HUES6 (cell line): ENCODE data around the gene CNTFR.

Experiments used
- H3K27ac ChIP-seq: 2 replicates; pipeline ENCODE4 v1.7.0; 2013; ENCODE audit warnings: low read depth, mild to moderate bottlenecking, low read length, inconsistent platforms
- H3K27me3 ChIP-seq: 2 replicates; pipeline ENCODE4 v1.6.1; 2013; ENCODE audit warnings: low read length; ENCODE audit not compliant: control insufficient read depth, insufficient read depth
- H3K36me3 ChIP-seq: 2 replicates; pipeline ENCODE4 v1.6.1; 2013; ENCODE audit warnings: low read length; ENCODE audit not compliant: control insufficient read depth, insufficient read depth
- H3K4me1 ChIP-seq: 2 replicates; pipeline ENCODE4 v1.6.1; 2013; ENCODE audit warnings: low read length; ENCODE audit not compliant: control insufficient read depth, insufficient read depth
- H3K4me3 ChIP-seq: 2 replicates; pipeline ENCODE4 v1.5.1; 2013; ENCODE audit warnings: low read depth, low read length
- H3K9ac ChIP-seq: one replicate; pipeline ENCODE4 v1.6.1; 2013; ENCODE audit warnings: mild to moderate bottlenecking, low read length
- H3K9me3 ChIP-seq: 2 replicates; pipeline ENCODE4 v1.6.1; 2013; ENCODE audit warnings: low read depth, low read length; ENCODE audit not compliant: control insufficient read depth, insufficient read depth

CNTFR gene

GRCh38 chr9:34517185-34517584, 72.3 kb downstream of the CNTFR start:
- peaks cover 26% of the 10 kb centered on the region for H3K4me1 ChIP-seq
- no peak overlapping the region for H3K9ac ChIP-seq
- H3K27ac ChIP-seq, result no peak overlapping the region
- H3K36me3 ChIP-seq, result no peaks in the 10 kb centered on the region
- H3K27me3 ChIP-seq, result peaks cover 21% of the 10 kb centered on the region
- no peak overlapping the region for H3K4me3 ChIP-seq
- no peaks in the 10 kb centered on the region for H3K9me3 ChIP-seq

DNA sequence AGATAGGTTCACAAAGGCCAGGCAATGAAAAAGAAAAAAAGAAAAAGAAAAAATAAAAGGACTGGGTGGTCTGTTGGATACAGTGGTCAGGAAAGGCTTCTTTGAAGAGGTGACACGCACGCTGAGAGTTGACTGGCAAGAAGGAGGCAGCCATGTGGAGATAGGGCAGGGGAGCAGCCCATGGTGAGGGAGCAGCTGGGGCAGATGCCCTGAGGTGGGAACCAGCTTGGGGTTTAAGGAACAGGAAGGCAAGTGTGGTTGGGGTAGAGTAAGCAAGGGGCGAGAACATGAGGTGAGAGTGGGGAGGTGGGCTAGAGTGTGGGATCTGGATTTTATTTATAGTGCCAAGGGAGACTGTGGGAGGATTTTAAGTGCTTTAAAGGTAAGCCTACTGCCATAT, 73.6 kb downstream of the CNTFR start:
- Histone ChIP-seq H3K4me1 (peaks cover 36% of the 10 kb centered on the region), H3K9me3 (no peaks in the 10 kb centered on the region), H3K27me3 (peaks cover 12% of the 10 kb centered on the region; the same call in 1 of the 2 replicates), H3K36me3 (no peaks in the 10 kb centered on the region), H3K4me3 (no peak overlapping the region), H3K9ac (no peak overlapping the region), H3K27ac (no peak overlapping the region)

GRCh38 chr9:34514816-34515215, 74.7 kb downstream of the CNTFR start:
- Histone ChIP-seq H3K9ac (no peak overlapping the region), H3K36me3 (no peaks in the 10 kb centered on the region)

DNA sequence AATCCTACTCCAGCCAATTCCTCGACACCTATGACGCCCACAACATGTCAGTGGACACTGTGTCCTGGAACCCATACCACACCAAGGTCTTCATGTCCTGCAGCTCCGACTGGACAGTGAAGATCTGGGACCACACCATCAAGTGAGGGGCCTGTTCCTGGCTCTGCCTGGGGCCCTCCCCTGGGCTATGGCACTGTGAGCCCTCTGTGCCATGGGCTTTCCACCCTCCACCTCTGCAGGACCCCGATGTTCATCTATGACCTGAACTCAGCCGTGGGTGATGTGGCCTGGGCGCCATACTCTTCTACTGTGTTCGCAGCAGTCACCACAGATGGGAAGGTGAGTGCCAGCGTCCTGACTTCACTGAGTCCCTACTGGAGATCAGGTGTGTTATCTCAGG, 75.1 kb downstream of the CNTFR start:
- peaks cover 46% of the 10 kb centered on the region for H3K4me1 ChIP-seq
- H3K9ac ChIP-seq, result no peak overlapping the region
- no peak overlapping the region for H3K27ac ChIP-seq
- no peaks in the 10 kb centered on the region for H3K9me3 ChIP-seq
- peaks cover 4% of the 10 kb centered on the region; the same call in 1 of the 2 replicates for H3K27me3 ChIP-seq
- H3K4me3 ChIP-seq, result no peak overlapping the region
- H3K36me3 ChIP-seq, result no peaks in the 10 kb centered on the region

More at GRCh38 chr9:34514816-34515215, 74.7 kb downstream of the CNTFR start:
- H3K9me3 ChIP-seq, result no peaks in the 10 kb centered on the region
- peaks cover 48% of the 10 kb centered on the region for H3K4me1 ChIP-seq
- H3K27ac ChIP-seq, result no peak overlapping the region
- peaks cover 8% of the 10 kb centered on the region; the same call in 1 of the 2 replicates for H3K27me3 ChIP-seq
- H3K4me3 ChIP-seq, result no peak overlapping the region

DNA sequence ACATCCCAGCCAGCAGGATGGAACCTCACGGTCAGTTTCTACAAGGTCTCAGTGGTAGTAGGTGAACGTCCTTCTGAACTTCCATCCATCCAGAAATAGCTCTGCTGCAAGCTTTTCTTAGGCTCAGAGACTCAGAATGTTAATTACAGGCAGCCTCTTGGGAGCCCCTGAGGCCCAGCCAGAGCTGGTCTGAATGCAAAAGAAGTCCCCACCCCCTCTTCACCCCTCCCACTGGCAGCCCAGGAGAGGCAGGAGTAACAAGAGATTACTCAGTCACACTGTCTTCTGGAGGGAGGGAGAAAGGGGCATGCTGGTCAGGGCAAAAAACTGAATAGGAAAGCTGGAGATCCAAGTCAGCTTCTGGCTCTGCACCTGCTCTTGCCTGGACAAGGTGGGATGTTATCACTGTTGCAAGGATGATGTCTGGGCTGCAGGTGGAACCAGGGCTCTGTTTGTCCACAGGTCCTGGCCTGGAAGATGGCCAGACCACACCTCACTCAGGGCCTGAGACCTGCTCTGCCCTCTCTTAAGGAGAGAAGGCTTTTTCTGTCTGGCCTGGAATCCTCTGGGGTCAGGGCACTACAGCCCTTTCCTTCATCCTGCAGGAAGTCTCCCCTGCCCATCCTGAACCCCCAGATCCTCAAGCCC, 75.8 kb downstream of the CNTFR start:
- Histone ChIP-seq H3K9me3 (no peaks in the 10 kb centered on the region), H3K27me3 (no peaks in the 10 kb centered on the region), H3K36me3 (no peaks in the 10 kb centered on the region), H3K4me1 (peaks cover 46% of the 10 kb centered on the region), H3K4me3 (0 out of 2 replicates have a peak overlapping the region, but pooled peaks have one; percentile 19), H3K27ac (no peak overlapping the region), H3K9ac (no peak overlapping the region)

DNA sequence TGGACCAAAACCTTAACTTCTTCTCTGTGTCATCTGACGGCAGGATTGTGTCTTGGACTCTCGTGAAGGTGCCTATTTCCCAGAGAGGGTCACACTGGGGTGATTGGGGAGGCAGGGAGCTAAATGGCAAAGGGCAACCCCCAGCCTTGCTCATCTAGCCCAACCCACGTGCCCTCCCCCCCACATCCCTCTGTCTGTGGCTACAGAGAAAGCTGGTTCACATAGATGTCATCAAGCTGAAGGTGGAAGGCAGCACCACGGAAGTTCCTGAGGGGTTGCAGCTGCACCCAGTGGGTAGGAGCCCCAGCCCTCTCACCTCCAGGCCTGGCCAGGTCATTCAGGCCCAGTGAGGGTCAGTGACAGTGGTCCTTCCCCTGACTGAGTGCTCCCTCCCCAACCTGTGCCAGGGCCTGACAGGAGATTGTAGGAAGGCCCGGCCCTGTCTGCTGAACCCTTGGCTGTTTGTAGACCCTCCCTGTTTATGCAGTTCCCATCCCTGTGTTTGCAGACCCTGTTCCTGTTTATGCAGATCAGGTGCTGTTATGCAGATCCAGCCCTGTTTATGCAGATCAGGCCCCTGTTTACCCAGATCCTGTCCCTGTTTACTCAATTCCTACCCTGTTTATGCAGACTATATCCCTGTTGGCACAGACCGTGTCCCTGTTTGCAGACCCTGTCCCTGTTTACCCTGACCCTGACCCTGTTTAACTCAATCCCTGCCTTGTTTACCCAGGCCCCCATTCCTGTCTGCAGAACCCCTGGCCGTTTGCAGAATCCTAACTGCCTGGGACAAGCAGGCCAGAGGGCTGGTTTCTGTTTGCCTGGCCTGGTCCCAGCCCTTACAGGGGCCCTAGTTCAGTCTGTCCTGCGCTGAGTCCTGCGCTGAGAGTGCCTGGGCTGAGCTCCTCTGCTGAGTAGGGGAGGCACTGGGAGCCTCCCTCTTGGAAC, 77.1 kb downstream of the CNTFR start:
- H3K27me3 ChIP-seq, result no peaks in the 10 kb centered on the region

DNA sequence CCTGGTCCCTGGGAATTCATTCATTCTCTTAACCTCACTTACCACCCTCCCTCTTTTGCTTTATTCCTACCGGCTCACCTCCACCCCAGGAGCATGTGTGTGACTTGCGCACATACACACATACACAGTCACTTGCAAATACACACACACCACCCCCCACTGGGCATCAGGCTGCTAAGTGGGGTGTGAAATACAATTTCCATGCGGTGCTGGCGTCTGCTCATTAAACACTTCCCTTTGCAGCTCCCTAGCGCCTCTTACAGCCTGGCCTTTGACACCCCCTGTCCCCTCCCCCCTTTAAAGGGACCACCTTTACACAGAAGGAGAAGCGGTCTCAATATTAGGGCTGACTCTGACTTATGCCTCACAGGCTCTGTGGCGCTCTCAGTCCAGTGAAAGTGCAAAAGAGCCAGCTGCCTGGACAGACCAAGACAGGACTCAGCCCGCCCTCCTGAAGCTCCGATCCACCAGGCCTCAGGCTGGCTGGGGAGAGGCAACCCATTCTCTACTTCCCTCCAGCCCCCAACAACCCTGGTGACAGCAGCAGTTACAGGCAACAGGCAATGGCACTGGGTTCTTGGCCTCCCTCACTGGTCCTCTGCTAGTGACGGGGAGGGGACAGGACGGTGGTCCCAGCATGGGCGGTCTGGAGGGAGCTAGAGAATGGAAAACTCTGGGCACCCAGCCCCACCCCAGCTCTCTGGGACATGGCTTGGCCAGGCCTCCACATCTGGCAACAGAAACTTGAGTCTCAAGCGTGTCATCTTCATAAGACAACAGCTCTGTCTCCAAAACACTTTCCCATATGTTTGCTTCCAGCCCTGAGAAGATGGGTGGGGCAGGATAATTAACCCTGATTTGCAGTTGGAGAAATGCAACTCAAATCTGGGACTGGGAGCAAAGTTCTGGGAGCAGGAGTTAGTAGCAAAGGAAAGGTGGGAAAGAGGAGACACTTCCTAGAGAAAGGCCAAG, 78.7 kb downstream of the CNTFR start:
- Histone ChIP-seq H3K9me3 (no peaks in the 10 kb centered on the region), H3K36me3 (no peaks in the 10 kb centered on the region), H3K27me3 (no peaks in the 10 kb centered on the region), H3K9ac (no peak overlapping the region), H3K4me1 (peaks cover 46% of the 10 kb centered on the region), H3K4me3 (no peak overlapping the region), H3K27ac (no peak overlapping the region)

More for the DNA sequence above, 77.1 kb downstream of the CNTFR start:
- no peaks in the 10 kb centered on the region for H3K9me3 ChIP-seq
- no peak overlapping the region for H3K27ac ChIP-seq
- H3K36me3 ChIP-seq, result no peaks in the 10 kb centered on the region
- H3K4me3 ChIP-seq, result no peak overlapping the region
- H3K9ac ChIP-seq, result no peak overlapping the region
- peaks cover 46% of the 10 kb centered on the region for H3K4me1 ChIP-seq

GRCh38 chr9:34508951-34509350, 80.6 kb downstream of the CNTFR start:
- no peaks in the 10 kb centered on the region for H3K9me3 ChIP-seq
- H3K27ac ChIP-seq, result no peak overlapping the region
- H3K4me3 ChIP-seq, result no peak overlapping the region
- no peaks in the 10 kb centered on the region for H3K36me3 ChIP-seq
- H3K9ac ChIP-seq, result no peak overlapping the region
- peaks cover 42% of the 10 kb centered on the region for H3K4me1 ChIP-seq
- H3K27me3 ChIP-seq, result no peaks in the 10 kb centered on the region

- Histone ChIP-seq H3K9me3 (no peaks in the 10 kb centered on the region), H3K27ac (no peak overlapping the region), H3K4me3 (no peak overlapping the region), H3K27me3 (no peaks in the 10 kb centered on the region), H3K36me3 (no peaks in the 10 kb centered on the region), H3K4me1 (peaks cover 37% of the 10 kb centered on the region), H3K9ac (no peak overlapping the region)
Observed at GRCh38 chr9:34508463-34508862, 81.1 kb downstream of the CNTFR start.

- H3K36me3 ChIP-seq, result no peaks in the 10 kb centered on the region
- no peak overlapping the region for H3K9ac ChIP-seq
- no peak overlapping the region for H3K27ac ChIP-seq
- no peaks in the 10 kb centered on the region for H3K27me3 ChIP-seq
- peaks cover 32% of the 10 kb centered on the region for H3K4me1 ChIP-seq
- H3K9me3 ChIP-seq, result no peaks in the 10 kb centered on the region
- no peak overlapping the region for H3K4me3 ChIP-seq
Observed at GRCh38 chr9:34507966-34508365, 81.6 kb downstream of the CNTFR start.
